HG02943 (cell line): Measurements from ENCODE around the gene HTRA1.

ENCODE experiments used
- ATAC-seq: cut with Tn5 transposase; IDR thresholded peaks from one replicate; pipeline ENCODE4 v1.9.1; 2021; ENCODE audit warnings: mild to moderate bottlenecking, low read depth, moderate library complexity; ENCODE audit not compliant: unreplicated experiment

The HTRA1 gene

DNA sequence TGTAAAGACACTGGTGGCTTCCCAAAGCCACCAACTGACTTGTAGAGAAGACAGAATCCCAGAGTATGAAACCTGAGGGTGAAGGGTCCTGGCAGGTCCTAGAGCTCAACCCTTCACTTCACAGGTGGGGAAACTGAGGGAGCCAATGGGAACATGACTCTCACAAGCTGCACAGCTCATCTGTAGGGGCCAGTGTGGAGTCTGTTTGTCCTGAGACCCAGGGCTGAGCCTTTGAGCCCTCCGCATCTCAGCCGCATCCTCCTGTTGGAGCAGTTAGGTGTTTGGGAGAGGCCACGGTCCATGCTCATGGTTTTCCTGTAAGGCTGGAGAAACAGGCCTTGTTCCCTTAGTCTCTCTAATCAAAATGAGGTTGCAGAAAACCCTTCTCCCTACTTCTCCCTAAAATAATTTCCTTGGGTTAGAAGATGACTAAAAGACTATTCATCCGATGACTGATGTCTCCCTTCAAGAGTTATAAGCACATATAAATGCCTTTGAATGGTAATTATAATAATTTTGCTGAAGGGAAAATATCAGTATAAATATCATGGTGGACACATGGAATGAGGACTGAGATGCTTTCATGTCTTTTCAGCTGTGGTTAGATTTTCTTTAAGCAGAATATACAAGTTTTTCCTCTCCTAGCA is 10.3 kb downstream of the HTRA1 start:
- ATAC-seq = no peak

- ATAC-seq = no peak
Observed at GRCh38 chr10:122473116-122473515, 11.8 kb downstream of the HTRA1 start.

- no peak for ATAC-seq
Observed at GRCh38 chr10:122474131-122474818, 12.9 kb downstream of the HTRA1 start.

- ATAC-seq = no peak
Observed at GRCh38 chr10:122475100-122475499, 13.7 kb downstream of the HTRA1 start.

DNA sequence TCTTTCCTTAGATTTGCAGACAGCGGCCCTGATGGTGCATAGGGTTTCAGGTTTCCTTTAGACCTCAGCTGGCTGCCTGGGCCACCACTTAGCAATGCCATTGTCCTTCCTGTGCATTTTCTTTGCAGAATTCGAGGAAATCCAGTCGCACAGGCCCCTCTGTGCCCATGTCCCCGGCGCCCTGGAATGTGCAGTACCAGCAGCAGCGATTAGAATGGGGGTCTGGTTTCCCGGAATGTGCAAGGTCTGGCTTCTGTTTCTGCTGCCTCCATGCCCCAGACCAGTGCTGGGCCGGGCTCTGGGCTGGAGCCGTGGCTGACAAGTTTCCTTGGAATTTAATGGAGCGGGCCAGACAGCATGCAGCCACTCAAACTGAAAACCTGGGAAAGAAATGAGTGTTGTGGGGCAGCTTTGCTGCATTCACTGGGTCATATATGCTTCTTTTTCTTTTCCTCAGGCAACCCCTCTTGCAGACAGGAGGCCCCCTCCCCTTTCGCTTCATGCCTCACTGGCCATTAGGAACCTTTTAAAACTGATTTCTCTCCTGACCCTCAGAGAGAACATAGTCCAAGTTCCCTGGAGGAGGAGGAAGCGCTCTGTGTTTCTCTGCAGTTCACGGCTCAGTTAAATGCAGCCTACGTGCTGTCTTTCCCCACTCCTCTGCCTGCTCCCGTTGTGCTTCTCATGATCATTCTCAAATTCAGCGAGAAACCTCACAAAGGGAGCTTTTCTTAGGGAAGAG is 14.4 kb downstream of the HTRA1 start:
- no peak for ATAC-seq

DNA sequence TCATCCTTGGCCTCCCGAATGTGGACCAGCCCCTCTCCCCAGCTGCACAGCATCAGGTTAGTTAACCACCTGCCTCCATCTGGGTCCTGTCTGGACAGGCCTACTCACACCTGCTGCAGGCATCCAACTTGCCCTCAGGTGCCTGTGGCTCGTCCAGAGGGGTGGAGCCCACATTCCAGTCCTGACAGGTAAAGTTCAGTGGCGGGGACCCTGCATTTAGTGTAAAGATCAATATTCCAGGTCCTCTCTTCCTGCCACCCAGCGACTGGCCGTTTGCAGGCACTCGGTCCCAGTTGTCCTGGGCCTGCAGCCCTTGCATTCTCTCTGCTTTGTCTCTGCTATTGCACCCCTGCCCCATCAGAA is 15.0 kb downstream of the HTRA1 start:
- ATAC-seq = no peak

- ATAC-seq = no peak
Observed at GRCh38 chr10:122477436-122477835, 16.1 kb downstream of the HTRA1 start.

DNA sequence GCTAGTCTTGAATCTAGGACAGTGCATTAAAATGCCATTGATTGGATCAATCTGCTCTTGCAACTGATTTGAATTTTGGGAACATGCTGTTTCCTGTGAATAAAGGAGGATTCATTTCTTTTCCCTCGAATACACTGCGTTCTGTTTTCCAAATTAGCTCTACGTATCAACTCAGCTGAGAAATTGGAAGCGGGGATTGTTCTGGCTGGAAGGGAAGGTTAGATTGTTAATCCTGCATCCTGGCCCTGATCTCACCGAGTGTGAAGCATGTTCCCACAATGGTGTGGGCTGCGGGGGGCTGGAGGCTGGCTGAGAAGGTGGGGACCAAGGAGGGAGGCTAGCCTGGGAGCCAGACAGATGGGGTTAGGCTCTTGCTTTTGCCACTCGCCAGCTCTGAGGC is 17.6 kb downstream of the HTRA1 start:
- ATAC-seq = no peak

DNA sequence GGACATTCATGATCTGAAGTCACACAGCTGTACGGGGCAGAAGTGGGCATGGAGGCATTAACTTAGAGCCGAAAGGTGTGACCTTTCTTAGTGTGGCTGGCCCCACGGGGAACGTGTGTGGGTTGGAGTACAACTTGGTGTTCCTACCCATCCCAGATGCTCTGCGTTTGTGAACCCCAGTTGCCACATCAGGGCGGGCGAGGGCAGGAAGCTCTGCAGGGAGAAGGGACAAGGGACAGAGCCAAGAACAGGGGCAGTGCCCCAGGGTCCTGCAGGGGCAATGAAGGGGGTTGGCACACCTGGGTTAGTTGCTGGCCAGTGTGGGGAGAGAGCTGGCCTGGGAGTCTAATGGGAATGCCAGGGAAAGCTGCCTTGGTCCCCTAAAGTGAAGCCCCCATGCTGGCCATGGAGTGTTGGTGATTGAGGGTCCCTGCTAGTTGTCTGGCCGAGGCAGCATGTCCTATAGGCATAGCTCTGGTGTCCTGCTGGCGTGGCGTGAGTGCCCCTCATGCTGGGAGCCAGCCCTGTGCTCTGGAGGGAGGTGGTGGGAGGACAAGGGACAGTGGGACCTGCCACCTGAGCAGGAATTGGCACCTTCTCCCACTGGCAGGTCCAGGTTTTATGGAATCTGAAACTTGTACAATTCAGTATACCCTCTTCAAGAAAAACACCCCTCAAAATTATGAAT is 18.9 kb downstream of the HTRA1 start:
- no peak for ATAC-seq

DNA sequence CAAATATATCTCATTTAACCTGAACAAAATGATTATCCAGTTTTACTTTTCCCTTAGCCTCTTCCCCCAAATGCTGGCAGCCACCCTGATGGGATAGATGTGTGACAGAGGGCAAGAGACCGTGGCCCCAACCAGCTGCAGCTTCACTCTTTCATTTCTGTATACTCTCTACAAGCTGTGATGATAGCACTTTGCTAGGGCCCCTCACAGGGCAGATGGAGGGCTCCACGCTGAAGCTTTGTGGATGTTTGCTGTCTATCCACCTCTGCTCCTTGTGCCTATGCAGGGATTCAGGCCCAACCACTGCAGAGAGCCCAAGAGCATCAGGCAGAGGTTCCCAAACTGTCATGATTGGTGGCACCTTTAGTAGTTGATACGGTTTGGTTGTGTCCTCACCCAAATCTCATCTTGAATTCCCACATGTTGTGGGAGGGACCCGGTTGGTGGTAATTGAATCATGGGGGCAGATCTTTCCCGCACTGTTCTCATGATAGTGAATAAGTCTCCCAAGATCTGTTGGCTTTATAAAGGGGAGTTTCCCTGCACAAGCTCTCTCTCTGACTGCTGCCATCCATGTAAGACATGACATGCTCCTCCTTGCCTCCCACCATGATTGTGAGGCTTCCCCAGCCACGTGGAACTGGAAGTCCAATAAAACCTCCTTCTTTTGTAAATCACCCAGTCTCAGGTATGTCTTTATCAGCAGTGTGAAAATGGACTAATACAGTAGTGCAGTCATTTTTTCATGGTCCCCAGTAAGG is 20.1 kb downstream of the HTRA1 start:
- no peak for ATAC-seq

DNA sequence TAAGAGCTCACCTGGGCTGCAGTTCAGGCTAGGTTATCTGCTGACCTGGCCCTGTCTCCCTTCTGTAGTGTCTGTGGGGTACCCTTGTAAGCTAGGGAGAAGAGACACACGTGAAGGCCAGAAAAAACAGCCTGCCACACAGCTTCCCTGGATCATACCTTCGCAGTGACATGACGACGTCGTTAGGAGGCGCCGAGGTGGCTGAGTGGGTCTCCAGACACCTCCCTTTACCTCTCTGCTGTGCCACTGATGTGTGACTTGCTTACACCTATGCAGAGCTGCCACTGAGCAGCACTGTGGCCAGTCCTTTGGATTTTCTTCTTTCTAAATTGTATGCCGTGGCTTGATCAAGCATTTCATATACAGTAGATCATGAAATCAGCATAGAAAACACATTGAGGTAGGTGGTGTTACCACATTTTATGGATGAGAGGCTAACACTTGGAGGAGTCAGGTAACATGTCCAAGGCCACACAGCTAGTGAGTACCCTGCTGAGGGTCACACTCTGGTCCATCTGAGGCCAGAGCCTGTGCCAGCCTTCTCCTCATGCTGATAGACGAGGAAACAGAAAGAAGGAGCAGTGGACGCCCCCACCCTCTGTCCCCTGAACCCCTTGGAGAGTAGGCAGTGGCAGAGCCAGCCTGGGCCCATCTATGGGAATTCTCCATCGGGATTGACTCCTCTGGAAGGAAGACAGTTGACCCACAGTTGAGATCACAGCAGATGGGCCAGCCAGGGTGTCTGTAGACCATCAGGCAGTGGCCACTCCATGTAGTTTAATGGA is 23.1 kb downstream of the HTRA1 start:
- ATAC-seq = no peak

- ATAC-seq = no peak
Observed at GRCh38 chr10:122485670-122486069, 24.3 kb downstream of the HTRA1 start.

DNA sequence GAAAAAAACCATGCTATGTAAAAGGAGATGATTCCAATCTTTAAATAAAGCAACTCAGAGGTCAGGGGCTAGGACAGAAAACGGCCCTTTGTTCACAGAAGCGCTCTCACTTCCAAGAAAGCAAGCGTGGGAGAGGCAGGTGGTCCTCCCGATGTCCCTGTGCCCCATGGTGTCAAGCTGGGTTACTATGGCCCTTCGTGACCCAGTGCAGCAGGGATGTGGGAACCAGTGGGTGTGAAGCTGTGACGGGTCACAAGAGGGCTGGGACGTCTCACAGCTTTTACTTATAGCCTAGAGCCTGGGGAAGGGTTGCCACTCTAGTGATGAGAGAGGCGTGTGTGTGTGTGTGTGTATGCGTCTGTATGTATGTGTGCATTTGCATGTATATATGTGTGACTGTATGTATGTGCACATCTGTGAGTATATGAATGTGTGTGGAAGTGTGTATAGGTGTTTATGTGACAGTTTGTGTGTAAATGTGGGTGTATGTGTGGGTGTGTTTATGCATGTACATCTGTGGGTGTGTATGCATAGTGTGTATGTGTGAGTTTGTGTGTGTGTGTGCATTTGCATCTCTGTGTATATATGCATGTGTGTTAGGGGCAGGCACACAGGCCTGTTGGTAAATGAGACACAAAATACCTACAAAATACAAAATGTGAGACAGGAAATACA is 25.2 kb downstream of the HTRA1 start:
- no peak for ATAC-seq

DNA sequence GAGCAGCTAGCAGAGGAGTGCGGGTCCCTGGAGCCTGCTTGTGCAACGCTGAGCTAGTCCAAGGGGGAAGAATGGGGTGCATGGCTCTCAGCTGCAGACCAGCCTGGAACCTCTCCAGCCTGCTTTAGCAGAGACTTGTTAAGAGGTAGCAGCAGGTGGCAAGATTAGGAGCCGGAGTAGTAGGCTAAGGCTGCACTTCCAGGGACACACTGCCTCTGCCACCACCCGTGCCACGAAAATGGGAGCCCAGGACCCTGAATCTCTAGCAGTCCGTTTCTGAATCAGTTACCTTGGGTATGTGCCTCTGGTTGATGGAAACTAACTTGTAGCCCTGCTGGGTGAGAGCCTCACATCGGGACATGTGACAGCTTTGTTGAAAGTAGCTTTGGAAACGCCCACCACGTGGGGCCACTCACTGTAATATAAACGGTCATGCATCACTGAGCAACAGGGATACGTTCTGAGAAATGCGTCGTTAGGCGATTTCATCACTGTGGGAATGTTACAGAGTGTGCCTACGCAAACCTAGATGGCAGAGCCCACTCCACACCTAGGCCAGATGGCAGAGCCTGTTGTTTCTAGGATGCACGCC is 25.9 kb downstream of the HTRA1 start:
- ATAC-seq = no peak

DNA sequence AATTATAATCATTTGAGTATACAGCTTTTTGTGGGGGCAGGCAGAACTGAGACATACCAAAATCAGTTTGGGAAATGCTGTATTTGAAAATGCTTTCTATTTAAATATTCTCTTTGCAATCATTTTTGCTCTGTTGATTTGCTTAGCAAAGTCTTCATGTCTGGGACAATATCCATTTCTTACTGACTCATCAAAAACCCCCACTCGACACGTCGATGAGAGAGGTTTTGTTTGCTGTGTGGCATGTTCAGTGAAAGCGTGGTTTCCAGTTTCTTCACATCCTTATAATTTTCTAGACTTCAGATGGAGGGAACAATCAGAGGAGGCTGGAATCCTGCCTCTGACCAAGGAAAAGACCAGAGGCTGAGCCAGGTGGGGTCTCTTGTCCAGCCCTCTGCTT is 28.9 kb downstream of the HTRA1 start:
- ATAC-seq = no peak

- no peak for ATAC-seq
Observed at GRCh38 chr10:122490786-122491680, 29.7 kb downstream of the HTRA1 start.

GRCh38 chr10:122492006-122492405 is 30.7 kb downstream of the HTRA1 start:
- ATAC-seq = no peak

- ATAC-seq = no peak
Observed at GRCh38 chr10:122492999-122493481, 31.7 kb downstream of the HTRA1 start.
